Neural cell (in vitro differentiated cells): ENCODE results near the gene PTPRC.

ENCODE experiments used
- CTCF ChIP-seq: fragments of 450-650 bp; IDR thresholded peaks from 2 replicates; pipeline ENCODE4 v1.5.1; 2014; ENCODE audit warnings: antibody characterized with exemption, mild to moderate bottlenecking, moderate library complexity; ENCODE audit not compliant: poor library complexity, severe bottlenecking
- EP300 ChIP-seq: fragments of 450-650 bp; conservative IDR thresholded peaks from 2 replicates; pipeline ENCODE4 v1.6.1; 2014; ENCODE audit warnings: antibody characterized with exemption, mild to moderate bottlenecking, moderate library complexity; ENCODE audit not compliant: poor library complexity, severe bottlenecking
- EZH2 ChIP-seq: fragments of 200-600, 300-800 bp; shearing (Covaris generic), sonication (generic); IDR thresholded peaks from 2 replicates; pipeline ENCODE4 v1.6.1; 2014; ENCODE audit warnings: antibody characterized with exemption, low read length, borderline replicate concordance, mild to moderate bottlenecking; ENCODE audit not compliant: insufficient read depth, poor library complexity, severe bottlenecking
- TAF1 ChIP-seq: IDR thresholded peaks from 2 replicates; pipeline ENCODE4 v1.6.1; 2012; ENCODE audit warnings: low read depth

DNA sequence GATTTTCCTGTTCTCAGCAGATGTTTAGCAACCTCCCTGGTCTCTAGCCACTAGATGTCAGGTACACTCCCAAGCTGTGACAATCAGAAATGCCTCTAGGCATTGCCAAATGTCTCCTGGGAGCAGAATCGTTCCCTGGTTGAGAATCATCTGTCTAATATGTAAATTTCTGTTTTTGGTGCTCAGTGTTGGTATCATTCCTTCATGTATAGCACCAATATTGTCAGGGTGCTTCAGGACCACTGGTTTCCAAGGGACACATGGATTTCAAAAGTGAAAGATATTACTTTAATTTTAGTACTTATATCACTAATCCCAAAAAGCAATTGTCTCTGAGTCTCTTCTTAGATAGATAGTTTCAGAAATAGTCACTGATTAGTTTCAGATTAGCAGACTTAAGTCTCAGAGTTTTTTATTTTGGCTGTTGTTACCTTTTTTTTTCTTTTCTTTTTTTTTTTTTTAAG, 160.1 kb downstream of the PTPRC start:
- no peak for TF ChIP-seq EP300
- no peak for TF ChIP-seq TAF1
- TF ChIP-seq CTCF, result no peak
- no peak for TF ChIP-seq EZH2
